Muscle layer of duodenum (tissue), 2 donors: Measurements from ENCODE around the gene HCFC2.
"Not testable (repeated sequence)": the region's sequence is repeated elsewhere in the genome, so short reads cannot be mapped to it uniquely, and the experiment has no call there.

Experiments used
- H3K27ac ChIP-seq: one replicate; pipeline ENCODE4 v1.7.0; 2013; ENCODE audit warnings: mild to moderate bottlenecking, low read length
- H3K27me3 ChIP-seq: one replicate; pipeline ENCODE4 v1.7.0; 2013; ENCODE audit warnings: low read depth, mild to moderate bottlenecking, control low read depth, low read length
- H3K36me3 ChIP-seq, 2 donors: one replicate each; pipeline ENCODE4 v1.7.0; 2013; ENCODE audit warnings: low read length in 2 of 2, control low read depth in 1 of 2, mild to moderate bottlenecking in 1 of 2; ENCODE audit not compliant: insufficient read depth in 2 of 2, control insufficient read depth in 1 of 2
- H3K4me1 ChIP-seq, 2 donors: one replicate each; pipeline ENCODE4 v1.7.0; 2013; ENCODE audit warnings: low read length in 2 of 2, mild to moderate bottlenecking in 2 of 2, control low read depth in 1 of 2, moderate library complexity in 1 of 2; ENCODE audit not compliant: insufficient read depth in 2 of 2, control insufficient read depth in 1 of 2
- H3K4me3 ChIP-seq, 2 donors: one replicate each; pipeline ENCODE4 v1.7.0; 2013; ENCODE audit warnings: low read length in 2 of 2, low read depth in 1 of 2, mild to moderate bottlenecking in 1 of 2
- H3K9me3 ChIP-seq, 2 donors: one replicate each; pipeline ENCODE4 v1.7.0; 2013; ENCODE audit warnings: low read length in 2 of 2, control low read depth in 1 of 2, mild to moderate bottlenecking in 1 of 2; ENCODE audit not compliant: control insufficient read depth in 1 of 2
- donor health status: healthy.

The HCFC2 gene

DNA sequence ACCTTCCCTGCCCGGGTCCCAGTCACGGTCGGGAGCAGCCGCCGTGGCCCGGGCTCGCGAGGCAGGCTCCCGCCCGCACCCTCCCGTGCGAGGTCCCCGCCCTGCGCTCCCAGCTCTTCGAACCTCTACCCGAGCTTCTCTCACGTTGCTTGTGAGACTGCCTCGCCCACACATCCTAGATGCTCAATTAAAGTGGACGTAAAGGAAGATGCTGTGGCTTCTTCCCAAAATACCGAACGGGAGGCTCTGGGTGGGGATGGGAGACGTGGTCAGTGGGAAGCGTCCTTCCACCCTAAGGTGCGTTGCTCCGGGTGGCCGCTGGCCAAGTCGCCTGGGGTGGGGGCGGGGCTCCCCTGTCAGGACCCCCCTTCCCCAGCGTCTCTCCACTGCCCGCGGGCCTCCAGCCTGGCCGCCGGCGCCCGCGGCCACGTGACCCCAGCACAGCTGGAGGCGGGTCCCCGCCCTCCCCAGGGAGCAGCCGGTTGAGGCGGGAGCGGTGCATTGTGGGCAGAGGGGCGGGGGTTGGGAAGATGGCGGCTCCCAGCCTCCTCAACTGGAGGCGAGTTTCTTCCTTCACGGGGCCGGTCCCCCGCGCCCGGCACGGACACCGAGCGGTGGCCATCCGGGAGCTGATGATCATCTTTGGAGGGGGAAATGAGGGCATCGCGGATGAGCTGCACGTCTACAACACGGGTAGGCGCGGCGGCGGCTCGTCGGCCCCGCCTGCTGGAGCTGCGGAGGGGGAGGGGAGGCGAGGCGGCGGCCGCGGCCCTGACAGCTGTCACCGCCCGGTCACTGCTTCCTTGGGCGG lies at the start of gene HCFC2:
TSS of gene HCFC2 (plus strand) at position 501 of the 811 bp plus-strand sequence. CDS start at position 531, 30 bp downstream.
- Histone ChIP-seq H3K4me3 (peak within 1 kb of the TSS; percentile 89 to 94), H3K4me1 (peaks cover 8 to 31% of the 10 kb centered on the region in 2 donors), H3K27ac (peak within 1 kb of the TSS; percentile 91)

GRCh38 chr12:104021862-104022261 lies 42.5 kb upstream of the HCFC2 start:
- H3K27ac ChIP-seq, H3K4me3 ChIP-seq, H3K4me1 ChIP-seq: not testable (repeated sequence)

More for the DNA sequence above, at the start of gene HCFC2:
- H3K9me3 ChIP-seq: no peaks in the 10 kb centered on the region
- no peaks in the 10 kb centered on the region for H3K36me3 ChIP-seq
- no peaks in the 10 kb centered on the region for H3K27me3 ChIP-seq

DNA sequence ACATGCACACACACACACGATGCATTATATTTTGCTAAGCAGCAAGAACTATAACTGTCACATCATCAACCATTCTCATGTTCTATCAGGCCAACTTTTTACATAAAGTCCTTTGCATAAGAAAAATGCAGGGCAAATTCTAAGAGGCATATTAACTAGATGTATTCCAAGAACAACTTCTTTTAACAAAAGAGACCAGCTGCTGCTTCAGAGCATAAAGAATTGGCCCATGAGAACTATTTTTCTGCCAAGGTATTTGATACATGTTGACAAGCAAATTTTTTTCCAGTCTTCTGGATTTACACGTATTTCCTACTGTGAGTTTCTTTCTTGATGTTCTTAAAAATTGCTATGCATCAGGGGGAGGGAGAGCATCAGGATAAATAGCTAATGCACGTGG lies 41.5 kb upstream of the HCFC2 start:
- Histone ChIP-seq H3K9me3 (peaks cover 0 to 3% of the 10 kb centered on the region in 2 donors), H3K4me3 (no peak overlapping the region), H3K4me1 (no peaks in the 10 kb centered on the region), H3K27ac (no peak overlapping the region), H3K36me3 (no peaks in the 10 kb centered on the region), H3K27me3 (no peaks in the 10 kb centered on the region)

More at GRCh38 chr12:104021862-104022261, 42.5 kb upstream of the HCFC2 start:
- not testable (repeated sequence) for H3K9me3 ChIP-seq, H3K36me3 ChIP-seq, H3K27me3 ChIP-seq

DNA sequence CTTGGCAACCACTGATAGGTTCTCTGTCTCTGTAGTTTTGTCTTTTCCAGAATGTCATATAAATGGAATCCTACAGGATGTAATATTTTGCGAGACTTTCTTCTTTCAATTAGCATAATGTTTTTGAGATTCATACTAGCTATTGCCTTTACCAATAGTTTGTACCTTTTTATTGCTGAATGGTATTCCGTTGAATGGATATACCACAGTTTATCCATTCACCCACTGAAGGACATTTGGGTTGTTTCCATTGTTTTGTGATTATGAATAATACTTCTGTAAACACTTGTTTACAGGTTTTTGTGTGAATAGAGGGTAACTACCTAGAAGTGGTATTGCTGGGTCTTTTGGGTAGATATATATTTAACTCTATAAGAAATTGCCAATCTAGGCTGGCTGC lies 40.6 kb upstream of the HCFC2 start:
- no peaks in the 10 kb centered on the region for H3K4me1 ChIP-seq
- no peak overlapping the region for H3K27ac ChIP-seq
- H3K4me3 ChIP-seq: no peak overlapping the region
- no peaks in the 10 kb centered on the region for H3K27me3 ChIP-seq
- peaks cover 0 to 3% of the 10 kb centered on the region in 2 donors for H3K9me3 ChIP-seq
- H3K36me3 ChIP-seq: no peaks in the 10 kb centered on the region

GRCh38 chr12:104024348-104024747 lies 40.0 kb upstream of the HCFC2 start:
- H3K36me3 ChIP-seq: no peaks in the 10 kb centered on the region
- H3K4me3 ChIP-seq: no peak overlapping the region
- peaks cover 0 to 3% of the 10 kb centered on the region in 2 donors for H3K9me3 ChIP-seq
- H3K27me3 ChIP-seq: no peaks in the 10 kb centered on the region
- no peak overlapping the region for H3K27ac ChIP-seq
- no peaks in the 10 kb centered on the region for H3K4me1 ChIP-seq

GRCh38 chr12:104025771-104026170 lies 38.6 kb upstream of the HCFC2 start:
- peaks cover 0 to 3% of the 10 kb centered on the region in 2 donors for H3K9me3 ChIP-seq
- H3K4me3 ChIP-seq: no peak overlapping the region
- no peaks in the 10 kb centered on the region for H3K36me3 ChIP-seq
- H3K27me3 ChIP-seq: no peaks in the 10 kb centered on the region
- H3K4me1 ChIP-seq: no peaks in the 10 kb centered on the region
- H3K27ac ChIP-seq: no peak overlapping the region

DNA sequence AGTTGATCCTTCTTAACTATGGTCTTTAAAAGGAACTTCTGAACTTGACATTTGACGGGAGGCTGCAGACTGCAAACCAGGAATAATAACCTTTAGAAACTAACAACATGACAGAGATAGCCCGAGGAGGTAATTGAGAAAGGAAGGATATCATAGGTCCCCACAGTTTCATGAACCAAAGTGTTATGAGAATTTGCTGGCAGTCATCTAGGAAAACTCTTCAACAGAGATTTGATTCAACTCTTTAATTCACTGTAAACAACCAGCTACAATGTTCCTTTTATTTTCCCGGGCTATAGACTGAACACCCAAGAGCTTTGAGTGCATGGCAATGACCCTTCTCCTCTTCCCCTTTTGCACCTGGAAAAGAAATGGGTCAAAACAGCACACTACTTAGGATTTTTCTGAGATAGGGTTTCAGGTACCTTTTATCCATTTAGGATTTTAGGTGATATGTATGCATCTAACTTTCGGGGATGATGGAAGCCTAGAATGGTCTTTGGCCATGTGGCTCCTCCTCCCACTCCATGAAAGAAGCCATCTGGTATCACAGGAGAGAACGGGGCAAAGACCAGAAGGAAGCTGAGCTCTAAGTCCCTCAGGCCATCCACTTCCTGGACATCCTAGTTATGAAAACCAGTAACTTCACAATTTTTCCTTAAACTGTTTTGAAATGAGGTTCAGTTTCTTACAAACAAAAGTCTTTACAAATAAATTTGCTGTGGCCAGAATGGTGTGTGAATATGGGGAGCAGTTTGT lies 37.3 kb upstream of the HCFC2 start:
- H3K4me1 ChIP-seq: no peaks in the 10 kb centered on the region
- no peaks in the 10 kb centered on the region for H3K36me3 ChIP-seq
- no peak overlapping the region for H3K4me3 ChIP-seq
- H3K9me3 ChIP-seq: peaks cover 0 to 3% of the 10 kb centered on the region in 2 donors
- no peaks in the 10 kb centered on the region for H3K27me3 ChIP-seq
- no peak overlapping the region for H3K27ac ChIP-seq

DNA sequence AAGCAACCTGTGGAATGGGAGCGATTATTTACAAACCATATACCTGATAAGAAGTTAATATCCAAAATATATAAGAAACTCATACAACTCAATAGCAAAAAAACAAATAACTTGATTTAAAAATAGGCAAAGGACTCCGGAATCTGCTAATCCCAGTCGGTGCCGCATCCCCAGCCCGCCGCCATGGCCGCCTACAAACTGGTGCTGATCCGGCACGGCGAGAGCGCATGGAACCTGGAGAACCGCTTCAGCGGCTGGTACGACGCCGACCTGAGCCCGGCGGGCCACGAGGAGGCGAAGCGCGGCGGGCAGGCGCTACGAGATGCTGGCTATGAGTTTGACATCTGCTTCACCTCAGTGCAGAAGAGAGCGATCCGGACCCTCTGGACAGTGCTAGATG lies 33.7 kb upstream of the HCFC2 start:
- H3K27me3 ChIP-seq, H3K36me3 ChIP-seq, H3K9me3 ChIP-seq, H3K4me1 ChIP-seq, H3K4me3 ChIP-seq, H3K27ac ChIP-seq: not testable (repeated sequence)

GRCh38 chr12:104036143-104036542 lies 28.2 kb upstream of the HCFC2 start:
- H3K27me3 ChIP-seq, H3K4me3 ChIP-seq, H3K9me3 ChIP-seq, H3K4me1 ChIP-seq, H3K36me3 ChIP-seq, H3K27ac ChIP-seq: not testable (repeated sequence)

GRCh38 chr12:104039769-104040168 lies 24.6 kb upstream of the HCFC2 start:
- not testable (repeated sequence) for H3K9me3 ChIP-seq, H3K27me3 ChIP-seq, H3K4me1 ChIP-seq, H3K4me3 ChIP-seq, H3K27ac ChIP-seq, H3K36me3 ChIP-seq

DNA sequence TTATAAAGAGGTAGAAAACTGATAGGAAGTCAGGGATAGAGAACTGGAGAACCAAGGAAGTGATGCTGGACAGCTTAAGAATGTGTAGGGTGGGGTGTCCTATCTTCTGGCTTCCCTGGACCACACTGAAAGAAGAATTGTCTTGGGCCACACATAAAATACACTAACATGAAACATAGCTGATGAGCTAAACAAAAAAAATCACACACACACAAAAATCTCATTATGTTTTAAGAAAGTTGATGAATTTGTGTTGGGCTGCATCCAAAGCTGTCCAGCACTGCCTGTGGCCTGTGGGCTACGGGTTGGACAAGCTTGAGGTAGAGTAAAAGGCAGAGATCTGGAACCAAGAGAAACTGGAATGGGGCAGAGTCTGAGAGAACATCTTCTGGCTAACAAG lies 21.8 kb upstream of the HCFC2 start:
- peaks cover 3 to 18% of the 10 kb centered on the region in 2 donors for H3K4me1 ChIP-seq
- H3K4me3 ChIP-seq: no peak overlapping the region
- peaks cover 0 to 5% of the 10 kb centered on the region in 2 donors for H3K36me3 ChIP-seq
- H3K9me3 ChIP-seq: no peaks in the 10 kb centered on the region
- H3K27me3 ChIP-seq: no peaks in the 10 kb centered on the region
- no peak overlapping the region for H3K27ac ChIP-seq
